ENCODE results near the gene EXT2.

The EXT2 gene

GRCh38 chr11:44095506-44096359 is at the start of gene EXT2:
EXT2 (plus strand) TSS chr11:44095678; CDS start chr11:44107713, 12,035 bp downstream.
- Histone ChIP-seq H3K4me3 (peak within 1 kb of the TSS; percentile 78 to 98 (median 95)), H3K9me3 (replicated peaks in 1 of 11) (peaks cover 0 to 9% (median 0%) of the 10 kb centered on the region in 11 experiments; a peak in 4 of 22 replicates), H3K9ac (peak within 1 kb of the TSS; percentile 77 to 95 (median 90)), H3K4me1 (peaks cover 10 to 23% (median 12%) of the 10 kb centered on the region in 10 experiments), H3K36me3 (peaks cover 0 to 21% (median 15%) of the 10 kb centered on the region in 11 experiments; a peak in 16 of 22 replicates), H4K20me1 (peaks cover 5 to 47% (median 24%) of the 10 kb centered on the region in 11 experiments; a peak in 17 of 22 replicates), H3K4me2 (peak within 1 kb of the TSS; percentile 88 to 99 (median 95)), H3K27me3 (no peaks in the 10 kb centered on the region), H3K27ac (peak within 1 kb of the TSS; percentile 64 to 84 (median 82))
- no peak for TF ChIP-seq Cebpa-rat (IDR thresholded peaks at IDR 0.05)

GRCh38 chr11:44046182-44046581 is 49.3 kb upstream of the EXT2 start:
- no peak overlapping the region for H3K27ac ChIP-seq
- H3K36me3 ChIP-seq, result no peaks in the 10 kb centered on the region
- no peak overlapping the region for H3K4me2 ChIP-seq
- H3K9ac ChIP-seq, result no peak overlapping the region
- peaks cover 4 to 6% (median 5%) of the 10 kb centered on the region in 11 experiments; a peak in 21 of 22 replicates for H3K9me3 ChIP-seq (replicated peaks in 1 of 11)
- TF ChIP-seq Cebpa-rat (IDR thresholded peaks at IDR 0.05), result no peak
- H4K20me1 ChIP-seq, result no peaks in the 10 kb centered on the region
- no peaks in the 10 kb centered on the region for H3K4me1 ChIP-seq
- no peak overlapping the region for H3K4me3 ChIP-seq
- no peaks in the 10 kb centered on the region for H3K27me3 ChIP-seq

GRCh38 chr11:44047298-44047697 is 48.2 kb upstream of the EXT2 start:
- Histone ChIP-seq H3K9me3 (replicated peaks in 1 of 11) (no peaks in the 10 kb centered on the region), H3K27ac (no peak overlapping the region), H4K20me1 (no peaks in the 10 kb centered on the region), H3K9ac (no peak overlapping the region), H3K4me3 (no peak overlapping the region), H3K4me2 (no peak overlapping the region), H3K27me3 (no peaks in the 10 kb centered on the region), H3K4me1 (no peaks in the 10 kb centered on the region), H3K36me3 (no peaks in the 10 kb centered on the region)
- no peak for TF ChIP-seq Cebpa-rat (IDR thresholded peaks at IDR 0.05)

GRCh38 chr11:44047931-44048431 is 47.5 kb upstream of the EXT2 start, which contains the start of gene ACCSL:
ACCSL (plus strand) TSS chr11:44047981; CDS start chr11:44048037, 56 bp downstream.
- Histone ChIP-seq H3K4me3 (no peak within 1 kb of the TSS), H3K27me3 (no peaks in the 10 kb centered on the region), H3K27ac (no peak within 1 kb of the TSS), H3K4me2 (no peak within 1 kb of the TSS), H3K4me1 (peaks cover 0 to 3% (median 0%) of the 10 kb centered on the region in 10 experiments; a peak in 3 of 20 replicates), H3K9ac (no peak within 1 kb of the TSS), H3K36me3 (no peaks in the 10 kb centered on the region), H3K9me3 (replicated peaks in 1 of 11) (no peaks in the 10 kb centered on the region), H4K20me1 (no peaks in the 10 kb centered on the region)
- TF ChIP-seq Cebpa-rat (IDR thresholded peaks at IDR 0.05), result no peak

- Histone ChIP-seq H3K9ac (no peak overlapping the region), H3K4me1 (peaks cover 0 to 5% (median 0%) of the 10 kb centered on the region in 10 experiments; a peak in 3 of 20 replicates), H3K27ac (no peak overlapping the region), H4K20me1 (no peaks in the 10 kb centered on the region), H3K27me3 (no peaks in the 10 kb centered on the region), H3K36me3 (no peaks in the 10 kb centered on the region), H3K4me3 (no peak overlapping the region), H3K4me2 (no peak overlapping the region), H3K9me3 (replicated peaks in 1 of 11) (no peaks in the 10 kb centered on the region)
- TF ChIP-seq Cebpa-rat (IDR thresholded peaks at IDR 0.05), result no peak
Measured at GRCh38 chr11:44049832-44050231, 45.6 kb upstream of the EXT2 start.

- H3K27me3 ChIP-seq, result no peaks in the 10 kb centered on the region
- no peak overlapping the region for H3K4me3 ChIP-seq
- peaks cover 0 to 5% (median 0%) of the 10 kb centered on the region in 10 experiments; a peak in 3 of 20 replicates for H3K4me1 ChIP-seq
- H3K27ac ChIP-seq, result no peak overlapping the region
- no peaks in the 10 kb centered on the region for H4K20me1 ChIP-seq
- no peaks in the 10 kb centered on the region for H3K9me3 ChIP-seq (replicated peaks in 1 of 11)
- no peak for TF ChIP-seq Cebpa-rat (IDR thresholded peaks at IDR 0.05)
- no peak overlapping the region for H3K9ac ChIP-seq
- no peaks in the 10 kb centered on the region for H3K36me3 ChIP-seq
- H3K4me2 ChIP-seq, result no peak overlapping the region
Measured at GRCh38 chr11:44051171-44051570, 44.3 kb upstream of the EXT2 start.

- H3K27ac ChIP-seq, result no peak overlapping the region
- peaks cover 0 to 5% (median 0%) of the 10 kb centered on the region in 10 experiments; a peak in 3 of 20 replicates for H3K4me1 ChIP-seq
- no peaks in the 10 kb centered on the region for H3K27me3 ChIP-seq
- H3K4me2 ChIP-seq, result no peak overlapping the region
- no peaks in the 10 kb centered on the region for H4K20me1 ChIP-seq
- no peak overlapping the region for H3K4me3 ChIP-seq
- no peak overlapping the region for H3K9ac ChIP-seq
- no peaks in the 10 kb centered on the region for H3K9me3 ChIP-seq (replicated peaks in 1 of 11)
- no peaks in the 10 kb centered on the region for H3K36me3 ChIP-seq
- no peak for TF ChIP-seq Cebpa-rat (IDR thresholded peaks at IDR 0.05)
Measured at GRCh38 chr11:44057340-44057739, 38.1 kb upstream of the EXT2 start.

GRCh38 chr11:44058275-44058674 is 37.2 kb upstream of the EXT2 start:
- H3K9me3 ChIP-seq (replicated peaks in 1 of 11), result no peaks in the 10 kb centered on the region
- H3K4me2 ChIP-seq, result no peak overlapping the region
- H3K4me3 ChIP-seq, result no peak overlapping the region
- H3K27ac ChIP-seq, result no peak overlapping the region
- no peaks in the 10 kb centered on the region for H4K20me1 ChIP-seq
- H3K4me1 ChIP-seq, result no peaks in the 10 kb centered on the region
- no peak overlapping the region for H3K9ac ChIP-seq
- H3K36me3 ChIP-seq, result no peaks in the 10 kb centered on the region
- TF ChIP-seq Cebpa-rat (IDR thresholded peaks at IDR 0.05), result no peak
- no peaks in the 10 kb centered on the region for H3K27me3 ChIP-seq

- TF ChIP-seq Cebpa-rat (IDR thresholded peaks at IDR 0.05), result no peak
- no peaks in the 10 kb centered on the region for H3K36me3 ChIP-seq
- H3K9ac ChIP-seq, result peak overlapping the region in 1 of 11 experiments; percentile 55; a peak in 2 of 22 replicates
- H3K4me1 ChIP-seq, result 0 out of 20 replicates have a peak, but pooled peaks cover 0 to 5% (median 0%) of the 10 kb centered on the region in 10 experiments
- H3K4me3 ChIP-seq, result no peak overlapping the region
- peak overlapping the region in 2 of 11 experiments; percentile 32 to 44; a peak in 2 of 22 replicates for H3K4me2 ChIP-seq
- peaks cover 0 to 12% (median 0%) of the 10 kb centered on the region in 11 experiments; a peak in 4 of 22 replicates for H3K9me3 ChIP-seq (replicated peaks in 1 of 11)
- peak overlapping the region in 1 of 11 experiments; percentile 28; a peak in 1 of 22 replicates for H3K27ac ChIP-seq
- H4K20me1 ChIP-seq, result no peaks in the 10 kb centered on the region
- H3K27me3 ChIP-seq, result peaks cover 4 to 20% (median 17%) of the 10 kb centered on the region in 11 experiments; a peak in 18 of 22 replicates
Measured at GRCh38 chr11:44065161-44065661, 30.3 kb upstream of the EXT2 start.

Data from BLaER1 treated with 17β-estradiol and CSF1 and Interleukin-3, amounts not matched to agents 10 nM and 100 nM (cell line).